GM23248 (cell line): ENCODE measurements around the gene C1orf105.

ENCODE experiments used
- EZH2 ChIP-seq: fragments of 200-600 bp; sonication (generic); IDR thresholded peaks from 2 replicates; pipeline ENCODE4 v1.6.1; 2018; ENCODE audit warnings: antibody characterized with exemption, mild to moderate bottlenecking; ENCODE audit not compliant: insufficient read depth, poor library complexity, severe bottlenecking
- EZH2phosphoT487 ChIP-seq: fragments of 200-600 bp; sonication (generic); IDR thresholded peaks from 2 replicates; pipeline ENCODE4 v1.6.1; 2018; ENCODE audit warnings: antibody characterized with exemption, moderate library complexity, mild to moderate bottlenecking, low read depth; ENCODE audit not compliant: insufficient read depth

DNA sequence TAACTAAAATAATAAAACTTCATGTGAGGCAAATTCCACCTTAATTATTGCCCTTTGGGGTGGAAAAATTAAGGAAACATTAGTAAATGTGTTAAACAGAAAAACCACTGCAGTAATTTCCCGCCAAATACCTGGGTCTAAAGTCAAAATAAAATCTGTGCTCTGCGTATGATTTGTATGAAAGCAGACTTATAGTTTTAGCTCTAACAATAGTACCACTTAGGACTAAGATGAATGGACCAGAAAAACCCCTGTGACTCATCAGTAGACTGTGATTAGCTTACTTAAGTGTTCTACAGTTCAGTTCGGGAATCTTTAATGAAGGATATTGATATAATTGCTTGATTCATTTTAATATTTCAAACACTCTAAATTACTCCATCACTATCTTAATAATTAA is 23.3 kb upstream of the C1orf105 start:
- TF ChIP-seq EZH2phosphoT487 (no peak), EZH2 (no peak)
